GM21825 (cell line): ENCODE data around the gene POM121C.
"Not testable (repeated sequence)": the region's sequence is repeated elsewhere in the genome, so short reads cannot be mapped to it uniquely, and the experiment has no call there.

Experiments used
- ATAC-seq: cut with Tn5 transposase; IDR thresholded peaks from one replicate; pipeline ENCODE4 v1.9.1; 2021; ENCODE audit warnings: mild to moderate bottlenecking, moderate library complexity; ENCODE audit not compliant: unreplicated experiment

POM121C gene

GRCh38 chr7:75439000-75439399 lies 47.1 kb downstream of the POM121C start:
- not testable (repeated sequence) for ATAC-seq

- ATAC-seq = not testable (repeated sequence)
These were observed 62.6 kb downstream of the POM121C start for GRCh38 chr7:75423481-75423880.

GRCh38 chr7:75421798-75422710 lies 64.0 kb downstream of the POM121C start:
- ATAC-seq = not testable (repeated sequence)

- not testable (repeated sequence) for ATAC-seq
These were observed 65.9 kb downstream of the POM121C start for GRCh38 chr7:75420152-75420551.

GRCh38 chr7:75419693-75420092 lies 66.4 kb downstream of the POM121C start:
- not testable (repeated sequence) for ATAC-seq

GRCh38 chr7:75419210-75419609 lies 66.9 kb downstream of the POM121C start:
- not testable (repeated sequence) for ATAC-seq

GRCh38 chr7:75418292-75418858 lies 67.7 kb downstream of the POM121C start:
- not testable (repeated sequence) for ATAC-seq

- not testable (repeated sequence) for ATAC-seq
These were observed 69.3 kb downstream of the POM121C start for GRCh38 chr7:75416787-75417186.

- not testable (repeated sequence) for ATAC-seq
These were observed 70.2 kb downstream of the POM121C start for GRCh38 chr7:75415829-75416373.

- ATAC-seq = not testable (repeated sequence)
These were observed 70.7 kb downstream of the POM121C start for GRCh38 chr7:75415428-75415817.

- not testable (repeated sequence) for ATAC-seq
These were observed 71.2 kb downstream of the POM121C start for GRCh38 chr7:75414708-75415427.

- not testable (repeated sequence) for ATAC-seq
These were observed 71.9 kb downstream of the POM121C start for GRCh38 chr7:75414204-75414603.

- peak; percentile 8 for ATAC-seq
These were observed 75.3 kb downstream of the POM121C start for GRCh38 chr7:75410823-75411173.

- peak; percentile 90 for ATAC-seq
These were observed 75.9 kb downstream of the POM121C start for GRCh38 chr7:75409880-75410822.

- not testable (repeated sequence) for ATAC-seq
These were observed 81.4 kb downstream of the POM121C start for GRCh38 chr7:75404663-75405062.

- not testable (repeated sequence) for ATAC-seq
These were observed 82.3 kb downstream of the POM121C start for GRCh38 chr7:75403455-75404443.

GRCh38 chr7:75400575-75400974 lies 85.5 kb downstream of the POM121C start:
- ATAC-seq = not testable (repeated sequence)

- ATAC-seq = peak; percentile 59
These were observed 87.1 kb downstream of the POM121C start for GRCh38 chr7:75398771-75399700.
